Fibroblast of skin of abdomen (primary cell): Measurements from ENCODE around the gene ATP8B2.

Experiments used
- DNase-seq: peaks from one replicate; pipeline ENCODE4 v3.0.0-alpha.2; 2013

Gene ATP8B2

DNA sequence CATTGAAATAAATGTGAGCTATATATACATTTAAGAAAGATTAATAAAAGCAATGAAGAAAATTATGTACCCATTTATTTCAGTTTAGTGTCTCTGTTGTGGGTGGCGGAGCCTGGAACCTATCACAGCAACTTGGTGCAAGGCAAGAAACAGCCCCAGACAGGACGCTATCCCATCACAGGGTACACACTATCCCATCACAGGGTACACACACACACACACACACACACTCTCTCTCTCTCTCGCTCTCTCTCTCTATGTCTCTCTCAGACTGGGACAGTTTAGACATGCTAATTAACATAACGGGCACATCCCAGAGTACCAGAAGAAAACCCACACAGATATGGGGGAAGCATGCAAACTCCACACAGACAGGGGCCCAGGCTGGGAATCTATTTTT, 73.4 kb downstream of the ATP8B2 start:
- DNase-seq: no peak

DNA sequence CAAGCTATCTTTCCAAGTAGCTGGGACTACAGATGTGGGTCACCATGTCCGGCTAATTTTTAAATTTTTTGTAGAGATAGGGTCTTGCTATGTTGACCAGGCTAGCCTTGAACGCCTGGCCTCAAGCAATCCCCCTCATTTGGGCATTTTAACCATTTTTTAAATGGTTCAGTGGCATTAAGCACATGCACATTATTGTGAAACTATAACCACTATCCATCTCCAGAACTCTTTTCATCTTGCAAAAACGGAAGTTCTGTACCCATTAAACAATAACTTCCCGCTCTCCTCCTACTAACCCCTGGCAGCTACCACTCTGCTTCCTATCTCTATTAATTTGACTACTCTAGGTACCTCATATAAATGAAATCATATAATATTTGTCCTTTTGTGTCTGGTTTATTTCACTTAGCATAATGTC, 75.1 kb downstream of the ATP8B2 start:
- no peak for DNase-seq
